IMR-90 (cell line): ENCODE results near the gene RNF123. TPM values are rescaled to one million over a fixed set of nuclear protein-coding genes. Genes with fewer than 3 reads are reported as not detected.
"Not testable (repeated sequence)": the region's sequence is repeated elsewhere in the genome, so short reads cannot be mapped to it uniquely, and the experiment has no call there.

ENCODE experiments used
- ATAC-seq: fragments of 200-7000 bp; cut with Tn5 transposase; 2 replicates; pipeline ENCODE4 v1.9.1; 2020; ENCODE audit warnings: low read depth, mild to moderate bottlenecking, moderate library complexity
- BruUV-seq: library from RNA; stranded (reverse); fragments of 400-500 nt; replicated peaks from 2 replicates; lab custom pipeline; 2021; lab: Mats Ljungman, UMichigan
- CTCF ChIA-PET: fragments of 300-600 bp; formaldehyde crosslinking; extraction: SDS; loops from one replicate; lab custom pipeline; 2021; ENCODE audit warnings: antibody characterized with exemption; lab: Yijun Ruan, JAX
- POLR2A ChIA-PET: fragments of 300-600 bp; sonication (Branson Sonifier 250); formaldehyde crosslinking; loops from one replicate; lab custom pipeline; 2022; ENCODE audit warnings: antibody characterized with exemption; ENCODE audit not compliant: unreplicated experiment; lab: Charles Lee
- DNase-seq: peaks from one replicate; pipeline ENCODE4 v3.0.0; 2013
- H2AFZ ChIP-seq: replicated peaks from 2 replicates; pipeline ENCODE3; 2013; ENCODE audit warnings: low read length, mild to moderate bottlenecking; ENCODE audit not compliant: poor library complexity
- H2AK5ac ChIP-seq: 2 replicates; pipeline ENCODE4 v1.6.1; 2013; ENCODE audit warnings: low read depth, low read length, inconsistent platforms
- H2AK9ac ChIP-seq: replicated peaks from 2 replicates; pipeline ENCODE3; 2013; ENCODE audit warnings: mild to moderate bottlenecking, low read depth, low read length, moderate library complexity; ENCODE audit not compliant: poor library complexity
- H2BK120ac ChIP-seq: 2 replicates; pipeline ENCODE4 v1.6.1; 2013; ENCODE audit warnings: low read depth, low read length, inconsistent platforms
- H2BK15ac ChIP-seq: 3 replicates; pipeline ENCODE4 v1.6.1; 2013; ENCODE audit warnings: low read depth, low read length, inconsistent platforms
- H2BK20ac ChIP-seq: 2 replicates; pipeline ENCODE4 v1.6.1; 2013; ENCODE audit warnings: low read depth, mild to moderate bottlenecking, inconsistent platforms, low read length, moderate library complexity
- H2BK5ac ChIP-seq: 2 replicates; pipeline ENCODE4 v1.6.1; 2013; ENCODE audit warnings: mild to moderate bottlenecking, low read depth, low read length, inconsistent platforms; ENCODE audit not compliant: poor library complexity, severe bottlenecking
- H3K14ac ChIP-seq: replicated peaks from 2 replicates; pipeline ENCODE4 v1.6.1; 2013; ENCODE audit warnings: low read depth, low read length, inconsistent platforms
- H3K18ac ChIP-seq: 2 replicates; pipeline ENCODE4 v1.6.1; 2013; ENCODE audit warnings: low read depth, low read length, control low read depth
- H3K23ac ChIP-seq: 2 replicates; pipeline ENCODE4 v1.6.1; 2013; ENCODE audit warnings: low read depth, low read length, inconsistent platforms
- H3K27ac ChIP-seq: 2 replicates; pipeline ENCODE4 v1.5.1; 2013; ENCODE audit warnings: mild to moderate bottlenecking, control low read depth, low read length; ENCODE audit not compliant: insufficient read depth
- H3K27me3 ChIP-seq: 2 replicates; pipeline ENCODE4 v1.6.1; 2013; ENCODE audit warnings: low read length; ENCODE audit not compliant: control insufficient read depth, insufficient read depth
- H3K36me3 ChIP-seq: 2 replicates; pipeline ENCODE4 v1.6.1; 2013; ENCODE audit warnings: low read length, mixed read lengths; ENCODE audit not compliant: control insufficient read depth, insufficient read depth
- H3K4ac ChIP-seq: 2 replicates; pipeline ENCODE4 v1.6.1; 2013; ENCODE audit warnings: low read depth, low read length, inconsistent platforms
- H3K4me1 ChIP-seq: 2 replicates; pipeline ENCODE4 v1.6.1; 2013; ENCODE audit warnings: low read length, mixed read lengths; ENCODE audit not compliant: control insufficient read depth, insufficient read depth
- H3K4me2 ChIP-seq: 2 replicates; pipeline ENCODE4 v1.6.1; 2013; ENCODE audit warnings: low read depth, mild to moderate bottlenecking, control low read depth, low read length, moderate library complexity
- H3K4me3 ChIP-seq: 2 replicates; pipeline ENCODE4 v1.5.1; 2013; ENCODE audit warnings: low read depth, mild to moderate bottlenecking, control low read depth, low read length, moderate library complexity; ENCODE audit not compliant: insufficient read depth
- H3K56ac ChIP-seq: 2 replicates; pipeline ENCODE4 v1.6.1; 2013; ENCODE audit warnings: low read length, inconsistent platforms; ENCODE audit not compliant: insufficient read depth; ENCODE audit errors: extremely low read depth
- H3K79me1 ChIP-seq, 2 experiments: 2 replicates each; pipeline ENCODE4 v1.6.1; 2013; ENCODE audit warnings: low read length in 2 of 2, inconsistent platforms in 1 of 2, low read depth in 1 of 2
- H3K9ac ChIP-seq: 2 replicates; pipeline ENCODE4 v1.6.1; 2013; ENCODE audit warnings: low read depth, low read length, control low read depth
- H3K9me1 ChIP-seq: 2 replicates; pipeline ENCODE4 v1.6.1; 2013; ENCODE audit warnings: low read length, inconsistent platforms; ENCODE audit not compliant: insufficient read depth
- H3K9me3 ChIP-seq: 2 replicates; pipeline ENCODE4 v1.6.1; 2013; ENCODE audit warnings: low read length; ENCODE audit not compliant: control insufficient read depth, insufficient read depth
- H4K20me1 ChIP-seq: 2 replicates; pipeline ENCODE4 v1.6.1; 2013; ENCODE audit warnings: low read length, inconsistent platforms; ENCODE audit not compliant: insufficient read depth
- H4K5ac ChIP-seq: 2 replicates; pipeline ENCODE4 v1.6.1; 2013; ENCODE audit warnings: mild to moderate bottlenecking, low read depth, low read length, control low read depth
- H4K8ac ChIP-seq, 2 experiments: 2 replicates each; pipeline ENCODE4 v1.6.1; 2013; ENCODE audit warnings: low read depth in 2 of 2, low read length in 2 of 2, control low read depth in 1 of 2, inconsistent platforms in 1 of 2
- H4K91ac ChIP-seq: 2 replicates; pipeline ENCODE4 v1.6.1; 2013; ENCODE audit warnings: low read depth, low read length, inconsistent platforms; ENCODE audit not compliant: insufficient read depth
- WGBS, 2 experiments: methylation state at CpG; one replicate each; pipeline versions ENCODE4 v1.1.5 to v1.1.7; 2013; ENCODE audit warnings: missing lambda C conversion rate in 2 of 2; ENCODE audit not compliant: insufficient read length in 1 of 2; ENCODE audit errors: extremely low coverage in 2 of 2; 5-methylcytosine and 5-hydroxymethylcytosine counted together
- dilution Hi-C: fragments of 300-500 bp; cut with HindIII; formaldehyde crosslinking; loops from one replicate; pipeline ENCODE4 v1.14.3; 2018; ENCODE audit warnings: low sequenced_read_pairs; ENCODE audit not compliant: unreplicated experiment
- in situ Hi-C: fragments of 300-500 bp; cut with MboI; formaldehyde crosslinking; loops from 3 replicates; pipeline ENCODE4 v1.14.3; 2019; ENCODE audit warnings: low sequenced_read_pairs, inconsistent platforms, mixed read lengths
- intact Hi-C: fragments of 100-400 bp; cut with micrococcal nuclease; formaldehyde crosslinking; loops from 2 replicates; pipeline ENCODE4 v1.10.0; 2022
- polyA plus RNA-seq, 3 experiments: library from polyadenylated mRNA; depleted of rRNA; stranded (reverse); fragments of >200 nt; gene quantifications; 2 replicates each; pipeline ENCODE4 v1.2.3, GENCODE V29; 2012; ENCODE audit warnings: low replicate concordance in 1 of 3
- total RNA-seq: library from RNA; depleted of rRNA; stranded (reverse); fragments of >200 nt; gene quantifications from 2 replicates; pipeline ENCODE4 v1.2.3, GENCODE V29; 2012

Gene RNF123
- total and polyA plus RNA-seq, 2 of the 4 experiments (the other 2 are of a cell fraction) = 13.4 to 37.7 TPM

- H3K18ac ChIP-seq, intact Hi-C loops, ATAC-seq, H2AK5ac ChIP-seq, H3K4me1 ChIP-seq, H3K4me3 ChIP-seq, H3K9ac ChIP-seq, H4K20me1 ChIP-seq, H2AFZ ChIP-seq, POLR2A ChIA-PET, dilution Hi-C loops, H3K4me2 ChIP-seq, H3K23ac ChIP-seq, BruUV-seq, H3K9me1 ChIP-seq, H2BK20ac ChIP-seq, DNase-seq, in situ Hi-C loops, CTCF ChIA-PET, H2BK5ac ChIP-seq, H3K4ac ChIP-seq, H4K5ac ChIP-seq, H2BK15ac ChIP-seq, H3K14ac ChIP-seq, H3K56ac ChIP-seq, H2BK120ac ChIP-seq, H3K9me3 ChIP-seq, H4K91ac ChIP-seq, H3K27me3 ChIP-seq, H2AK9ac ChIP-seq, H3K27ac ChIP-seq, H4K8ac ChIP-seq: not testable (repeated sequence)
- Histone ChIP-seq H3K79me1 (peaks cover 0 to 15% of the 10 kb centered on the region in 2 experiments; a peak in 2 of 4 replicates), H3K36me3 (peaks cover 31% of the 10 kb centered on the region)
- 40% methylated on average over 2 of the region's 36 CpGs; no CpG with 5 or more reads in 1 of the 2 experiments for WGBS, 2 experiments
Measured at GRCh38 chr3:49685846-49686245, 3.5 kb upstream of the RNF123 start.

DNA sequence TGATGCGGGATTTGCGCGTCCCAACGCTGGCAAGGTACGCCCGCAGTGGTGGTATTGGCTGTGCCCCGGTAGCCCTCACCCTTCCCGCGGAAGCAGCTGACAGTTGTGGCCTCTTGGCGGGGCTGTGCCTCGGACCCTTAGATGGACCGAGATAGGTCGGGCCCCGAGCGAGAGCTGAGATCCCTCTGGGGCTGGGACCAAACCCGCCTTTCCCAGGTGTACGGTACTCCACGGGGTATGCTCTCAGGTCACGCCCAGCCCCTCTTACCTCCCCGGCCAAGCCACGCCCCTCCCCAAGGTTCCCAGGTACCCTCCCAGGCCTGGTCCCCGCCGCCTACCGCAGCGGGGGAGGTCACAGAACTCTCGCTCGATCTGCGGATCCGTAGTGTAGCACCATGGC lies 3.0 kb upstream of the RNF123 start:
- H4K8ac ChIP-seq, H2BK5ac ChIP-seq, intact Hi-C loops, CTCF ChIA-PET, H2AK5ac ChIP-seq, dilution Hi-C loops, H3K23ac ChIP-seq, H4K5ac ChIP-seq, DNase-seq, H2BK15ac ChIP-seq, H3K4me1 ChIP-seq, H3K9ac ChIP-seq, H3K4ac ChIP-seq, H3K9me1 ChIP-seq, H2AFZ ChIP-seq, H3K27ac ChIP-seq, H2BK120ac ChIP-seq, H2BK20ac ChIP-seq, H3K9me3 ChIP-seq, H2AK9ac ChIP-seq, H4K91ac ChIP-seq, in situ Hi-C loops, H3K56ac ChIP-seq, H4K20me1 ChIP-seq, POLR2A ChIA-PET, H3K27me3 ChIP-seq, H3K18ac ChIP-seq, H3K14ac ChIP-seq, BruUV-seq: not testable (repeated sequence)
- peaks cover 0 to 20% of the 10 kb centered on the region in 2 experiments; a peak in 2 of 4 replicates for H3K79me1 ChIP-seq
- ATAC-seq = 0 out of 2 replicates have a peak, but pooled peaks have one; percentile 1
- WGBS, 2 experiments = 5% methylated on average over 9 of the region's 29 CpGs; no CpG with 5 or more reads in 1 of the 2 experiments
- 0 out of 2 replicates have a peak overlapping the region, but pooled peaks have one; percentile 13 for H3K4me3 ChIP-seq
- H3K4me2 ChIP-seq = peak overlapping the region; percentile 31; the same call in 1 of the 2 replicates
- peaks cover 26% of the 10 kb centered on the region for H3K36me3 ChIP-seq
